K562 (cell line): ENCODE measurements around the gene FLAD1. TPM values are rescaled to one million over a fixed set of nuclear protein-coding genes. Genes with fewer than 3 reads are reported as not detected.

Experiments used
- ATF2 ChIP-seq: sonication (generic); formaldehyde crosslinking; IDR thresholded peaks from 2 replicates; pipeline ENCODE4 v1.8.1; 2022; ENCODE audit warnings: missing genetic modification reagents
- CSDE1 ChIP-seq, 2 experiments: fragments of 450-650 bp; IDR thresholded peaks; 2 replicates each; pipeline ENCODE4 v1.6.1; 2016; ENCODE audit warnings: mild to moderate bottlenecking in 1 of 2
- CTCF ChIP-seq, 3 experiments: IDR thresholded peaks in 2 of 3; conservative IDR thresholded peaks in 1 of 3; 2 replicates each; pipeline ENCODE4 v1.5.1; 2011 to 2012; ENCODE audit warnings: low read length in 3 of 3, mild to moderate bottlenecking in 3 of 3, control low read depth in 2 of 3, improper control_type of control experiment in 1 of 3, inconsistent platforms in 1 of 3, low read depth in 1 of 3, mixed read lengths in 1 of 3, moderate library complexity in 1 of 3; ENCODE audit not compliant: insufficient read depth in 2 of 3
- E2F1 ChIP-seq: sonication (generic); formaldehyde crosslinking; IDR thresholded peaks from 2 replicates; pipeline ENCODE4 v1.8.1; 2023; ENCODE audit warnings: mild to moderate bottlenecking, missing genetic modification reagents, moderate library complexity
- EWSR1 ChIP-seq: fragments of 450-650 bp; IDR thresholded peaks from 2 replicates; pipeline ENCODE4 v1.6.1; 2018; ENCODE audit warnings: borderline replicate concordance, mild to moderate bottlenecking, low read depth, moderate library complexity; ENCODE audit not compliant: partially characterized antibody
- HIVEP1 ChIP-seq: fragments of 250-450 bp; sonication (Bioruptor Pico); IDR thresholded peaks from 2 replicates; pipeline ENCODE4 v1.4.0; 2020; ENCODE audit warnings: mild to moderate bottlenecking
- HMG20A ChIP-seq: fragments of 450-650 bp; formaldehyde crosslinking; conservative IDR thresholded peaks from 2 replicates; pipeline ENCODE4 v1.4.0; 2020; ENCODE audit warnings: mild to moderate bottlenecking, mixed read lengths
- ID3 ChIP-seq, 2 experiments: fragments of 250-450 bp in 1 of 2; fragments of 450-650 bp in 1 of 2; sonication (Bioruptor Pico) in 1 of 2; IDR thresholded peaks; 2 replicates each; pipeline versions ENCODE4 v1.6.1 to v1.8.0; 2016 to 2021; ENCODE audit warnings: mild to moderate bottlenecking in 2 of 2, moderate library complexity in 2 of 2, missing compliant biosample characterization in 1 of 2, missing genetic modification characterization in 1 of 2
- KDM1A ChIP-seq, 2 experiments: fragments of 450-650 bp; IDR thresholded peaks; 2 replicates each; pipeline ENCODE4 v1.6.1; 2016; ENCODE audit warnings: mild to moderate bottlenecking in 2 of 2
- KDM5B ChIP-seq: fragments of 200-600 bp; sonication (generic); IDR thresholded peaks from 2 replicates; pipeline ENCODE4 v1.6.1; 2012; ENCODE audit warnings: low read depth, mild to moderate bottlenecking, moderate library complexity, low read length, control low read depth, inconsistent platforms; ENCODE audit not compliant: insufficient replicate concordance
- MED1 ChIP-seq: sonication (generic); formaldehyde crosslinking; IDR thresholded peaks from 2 replicates; pipeline ENCODE4 v1.8.1; 2023; ENCODE audit warnings: missing genetic modification reagents, borderline replicate concordance
- PHF8 ChIP-seq: fragments of 200-600 bp; sonication (generic); IDR thresholded peaks from 2 replicates; pipeline ENCODE4 v1.6.1; 2012; ENCODE audit warnings: mixed run types, mild to moderate bottlenecking, inconsistent platforms, low read length, moderate library complexity, borderline replicate concordance
- PRMT5 ChIP-seq: sonication (generic); formaldehyde crosslinking; IDR thresholded peaks from 2 replicates; pipeline ENCODE4 v1.5.0; 2020; ENCODE audit warnings: missing genetic modification reagents
- RBM34 ChIP-seq: fragments of 200-400 bp; formaldehyde crosslinking; IDR thresholded peaks from 2 replicates; pipeline ENCODE4 v1.6.1; 2018; ENCODE audit warnings: low read length, borderline replicate concordance; ENCODE audit not compliant: insufficient read depth
- SETDB1 ChIP-seq: IDR thresholded peaks from one replicate; pipeline ENCODE4 v1.6.1; 2012; ENCODE audit warnings: low read length, control low read depth, inconsistent platforms
- ZBTB11 ChIP-seq, 3 experiments: fragments of 200-800 bp in 1 of 3; fragments of 250-450 bp in 1 of 3; fragments of 450-650 bp in 1 of 3; sonication (Bioruptor Pico) in 1 of 3; sonication (Bioruptor generic) in 1 of 3; formaldehyde crosslinking in 1 of 3; IDR thresholded peaks; 2 replicates each; pipeline versions ENCODE4 v1.6.1 to v1.8.0; 2016 to 2022; ENCODE audit warnings: mild to moderate bottlenecking in 2 of 3, missing genetic modification characterization in 2 of 3, missing compliant biosample characterization in 1 of 3, moderate library complexity in 1 of 3
- ZNF133 ChIP-seq: fragments of 250-450 bp; sonication (Bioruptor Pico); IDR thresholded peaks from 2 replicates; pipeline ENCODE4 v1.4.0; 2020; ENCODE audit warnings: mild to moderate bottlenecking
- ZNF764 ChIP-seq: fragments of 250-450 bp; sonication (Bioruptor Pico); IDR thresholded peaks from 2 replicates; pipeline ENCODE4 v1.4.0; 2020; ENCODE audit warnings: low read depth, mild to moderate bottlenecking, moderate library complexity
- ZNF830 ChIP-seq: fragments of 250-450 bp; sonication (Bioruptor Pico); IDR thresholded peaks from 2 replicates; pipeline ENCODE4 v1.5.0; 2021; ENCODE audit warnings: mild to moderate bottlenecking
- polyA plus RNA-seq, 8 experiments: library from polyadenylated mRNA; depleted of rRNA in 4 of 8; stranded (reverse) in 5 of 8; unstranded in 3 of 8; fragments of >200 nt; fragmentation: Nextera tagmentation in 2 of 8; fragmentation: Illumina TruSeq in 1 of 8; extraction: Ambion mirVana in 2 of 8; extraction: Trizol in 1 of 8; gene quantifications; 2 replicates each; pipeline versions ENCODE4 v1.2.1 to v1.2.3, GENCODE V29; 2011 to 2014; ENCODE audit warnings: inconsistent platforms in 1 of 8, missing spikeins in 1 of 8
- total RNA-seq, 7 experiments: library from RNA; depleted of rRNA in 6 of 7; stranded (reverse); fragments of >200 nt in 6 of 7; fragmentation: Illumina TruSeq in 2 of 7; extraction: Trizol in 2 of 7; gene quantifications; 2 replicates each; pipeline versions ENCODE4 v1.2.1 to v1.2.3, GENCODE V29; 2011 to 2021; ENCODE audit warnings: low replicate concordance in 1 of 7

The FLAD1 gene
- total and polyA plus RNA-seq, 9 of the 15 experiments (the other 6 are each of a cell fraction or from before 2014, with no cell fraction given): 24.9 to 85.8 (median 67.0) TPM

GRCh38 chr1:154936555-154937084 is 46.5 kb upstream of the FLAD1 start, which contains the start of gene PMVK (continued):
- TF ChIP-seq CTCF (IDR thresholded peaks at IDR 0.05 in 2 of 3, conservative IDR thresholded peaks at IDR 0.05 in 1 of 3; ENCODE audit: insufficient read depth in 2 of 3, low read depth in 1 of 3, low read length in 3 of 3) (peak; percentile 58 to 75 (median 74)), ID3 (CRISPR knock-in tag; IDR thresholded peaks at IDR 0.05) (no peak), ID3 (tag; IDR thresholded peaks at IDR 0.05) (peak; percentile 86), RBM34 (no peak), ZNF830 (CRISPR knock-in tag) (peak; percentile 56; the same call in 1 of the 2 replicates), MED1 (no peak), KDM1A (IDR thresholded peaks at IDR 0.05) (peak; percentile 98 to 99), KDM5B (peak; percentile 83), ATF2 (CRISPR knock-in tag) (no peak), HIVEP1 (no peak), PHF8 (peak; percentile 68; the same call in 1 of the 2 replicates), ZBTB11 (CRISPR knock-in tag; IDR thresholded peaks at IDR 0.05) (peak in 1 of 3 experiments; percentile 77; a peak in 2 of 6 replicates), SETDB1 (no peak), HMG20A (no peak), ZNF764 (no peak), ZNF133 (CRISPR knock-in tag) (no peak), CSDE1 (IDR thresholded peaks at IDR 0.05) (no peak), E2F1 (CRISPR knock-in tag) (peak; percentile 76), PRMT5 (CRISPR knock-in tag) (no peak), EWSR1 (no peak)
